Tibial artery (tissue), 4 donors: ENCODE results near the gene BSX.

Experiments
- DNase-seq, 2 donors: peaks; one replicate each; pipeline ENCODE4 v3.0.0-alpha.2; 2019
- H3K27ac ChIP-seq, 2 donors: fragments of 200-600 bp; sonication (generic) in 1 of 2; 1 replicate in 1 of 2; 2 replicates in 1 of 2; pipeline ENCODE4 v1.5.1; 2018 to 2019; ENCODE audit warnings: mild to moderate bottlenecking in 1 of 2
- H3K27me3 ChIP-seq, 2 donors: fragments of 200-600 bp; sonication (generic) in 1 of 2; one replicate each; pipeline versions ENCODE4 v1.5.1 to v1.6.0; 2016 to 2019
- H3K36me3 ChIP-seq, 3 donors: fragments of 200-600 bp; sonication (generic) in 2 of 3; one replicate each; pipeline ENCODE4 v1.5.1; 2016 to 2019; ENCODE audit warnings: mild to moderate bottlenecking in 2 of 3
- H3K4me1 ChIP-seq, 4 donors: fragments of 200-600 bp; sonication (generic) in 2 of 4; 1 replicate in 3 of 4; 2 replicates in 1 of 4; pipeline ENCODE4 v1.5.1; 2016 to 2019
- H3K4me3 ChIP-seq, 2 donors: fragments of 200-600 bp; sonication (generic) in 1 of 2; 1 replicate in 1 of 2; 2 replicates in 1 of 2; pipeline ENCODE4 v1.5.1; 2018 to 2019; ENCODE audit warnings: mild to moderate bottlenecking in 2 of 2
- H3K9me3 ChIP-seq, 3 donors: fragments of 200-600 bp; sonication (generic) in 1 of 3; one replicate each; pipeline ENCODE4 v1.5.1; 2016 to 2019
- intact Hi-C: fragments of 100-400 bp; cut with DNase I; formaldehyde crosslinking; loops from one replicate; pipeline ENCODE4 v1.15.0; 2023; ENCODE audit warnings: low total_unique reads
- TF ChIP-seq, protein P1 (sequence below), 2 experiments: fragments of 200-600 bp in 1 of 2; fragments of 450-650 bp in 1 of 2; IDR thresholded peaks; one replicate each; pipeline ENCODE4 v1.5.1; 2017 to 2019; ENCODE audit warnings: antibody characterized with exemption in 2 of 2, mild to moderate bottlenecking in 1 of 2, moderate library complexity in 1 of 2

Gene BSX

DNA sequence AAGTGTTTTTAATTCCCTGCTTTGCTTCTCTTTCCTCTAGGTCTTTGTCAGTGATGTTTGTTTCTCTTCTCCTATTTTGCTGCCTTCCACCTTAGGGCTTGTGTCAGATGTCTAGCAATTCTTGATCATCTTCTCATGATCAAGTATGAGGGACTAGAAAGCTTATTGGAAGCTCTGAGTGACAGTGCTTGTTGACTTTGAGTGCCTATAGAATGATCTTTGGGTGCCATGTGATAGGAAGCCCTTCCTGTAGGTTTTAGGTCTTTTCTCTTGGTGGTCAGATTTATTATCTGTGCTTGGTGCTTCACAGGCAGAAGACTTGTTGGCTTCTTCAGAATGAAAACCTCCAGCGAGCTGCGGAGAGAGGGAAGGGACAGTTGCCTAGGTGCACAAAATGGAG is 43.1 kb downstream of the BSX start:
- Histone ChIP-seq H3K4me3 (no peak overlapping the region), H3K4me1 (no peaks in the 10 kb centered on the region), H3K9me3 (no peaks in the 10 kb centered on the region), H3K27ac (no peak overlapping the region), H3K27me3 (no peaks in the 10 kb centered on the region), H3K36me3 (peaks cover 3 to 5% (median 4%) of the 10 kb centered on the region in 3 donors)
- DNase-seq = no peak
- intact Hi-C loops = no loop called here
- TF ChIP-seq, protein P1, sequence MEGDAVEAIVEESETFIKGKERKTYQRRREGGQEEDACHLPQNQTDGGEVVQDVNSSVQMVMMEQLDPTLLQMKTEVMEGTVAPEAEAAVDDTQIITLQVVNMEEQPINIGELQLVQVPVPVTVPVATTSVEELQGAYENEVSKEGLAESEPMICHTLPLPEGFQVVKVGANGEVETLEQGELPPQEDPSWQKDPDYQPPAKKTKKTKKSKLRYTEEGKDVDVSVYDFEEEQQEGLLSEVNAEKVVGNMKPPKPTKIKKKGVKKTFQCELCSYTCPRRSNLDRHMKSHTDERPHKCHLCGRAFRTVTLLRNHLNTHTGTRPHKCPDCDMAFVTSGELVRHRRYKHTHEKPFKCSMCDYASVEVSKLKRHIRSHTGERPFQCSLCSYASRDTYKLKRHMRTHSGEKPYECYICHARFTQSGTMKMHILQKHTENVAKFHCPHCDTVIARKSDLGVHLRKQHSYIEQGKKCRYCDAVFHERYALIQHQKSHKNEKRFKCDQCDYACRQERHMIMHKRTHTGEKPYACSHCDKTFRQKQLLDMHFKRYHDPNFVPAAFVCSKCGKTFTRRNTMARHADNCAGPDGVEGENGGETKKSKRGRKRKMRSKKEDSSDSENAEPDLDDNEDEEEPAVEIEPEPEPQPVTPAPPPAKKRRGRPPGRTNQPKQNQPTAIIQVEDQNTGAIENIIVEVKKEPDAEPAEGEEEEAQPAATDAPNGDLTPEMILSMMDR (IDR thresholded peaks at IDR 0.05) = no peak

DNA sequence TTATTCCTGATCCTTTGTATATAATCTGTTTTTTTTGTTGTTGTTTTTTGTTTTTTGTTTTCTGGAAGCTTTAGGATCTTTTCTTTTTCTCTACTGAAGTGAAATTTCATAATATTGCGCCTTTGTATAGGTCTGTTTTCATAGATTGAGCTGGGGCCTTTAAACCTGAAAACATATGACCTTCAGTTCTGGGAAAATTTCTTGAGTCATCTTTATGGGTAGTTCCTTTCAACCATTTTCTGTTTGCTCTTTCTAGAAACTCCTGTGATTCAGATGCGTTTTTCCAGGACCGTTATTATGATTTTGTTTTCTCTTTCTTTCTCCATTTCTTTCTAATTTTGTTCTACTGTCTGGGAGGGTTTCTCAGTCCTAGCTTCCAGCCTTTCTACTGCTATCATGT is 43.7 kb downstream of the BSX start:
- Histone ChIP-seq H3K4me1 (no peaks in the 10 kb centered on the region), H3K36me3 (peaks cover 3% of the 10 kb centered on the region in 3 donors), H3K9me3 (no peaks in the 10 kb centered on the region), H3K27me3 (no peaks in the 10 kb centered on the region), H3K27ac (no peak overlapping the region), H3K4me3 (no peak overlapping the region)
- TF ChIP-seq, protein P1 (IDR thresholded peaks at IDR 0.05) = no peak
- no peak for DNase-seq
- intact Hi-C loops = no loop called here

DNA sequence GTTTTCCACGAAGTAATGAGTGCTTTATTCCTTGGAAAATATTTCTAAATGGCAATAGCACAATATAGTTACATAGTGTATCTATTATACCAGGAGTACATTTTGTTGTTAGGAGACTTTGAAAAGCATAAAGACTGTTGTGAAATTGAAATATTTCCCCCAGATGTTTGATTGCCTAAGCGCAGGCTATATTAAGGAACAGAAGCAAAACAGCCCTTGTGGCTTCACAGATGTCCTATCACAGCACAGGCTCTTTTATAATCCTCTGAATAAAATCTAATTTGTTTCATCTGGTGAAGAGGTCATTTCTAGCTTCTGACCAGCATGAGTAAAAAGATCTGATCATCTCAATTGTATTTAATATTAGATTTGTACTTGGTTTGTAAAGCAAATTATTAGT is 48.2 kb downstream of the BSX start:
- no peak for DNase-seq
- Histone ChIP-seq H3K4me1 (no peaks in the 10 kb centered on the region), H3K9me3 (no peaks in the 10 kb centered on the region), H3K27me3 (no peaks in the 10 kb centered on the region), H3K36me3 (no peaks in the 10 kb centered on the region), H3K4me3 (no peak overlapping the region), H3K27ac (no peak overlapping the region)
- TF ChIP-seq, protein P1 (IDR thresholded peaks at IDR 0.05) = no peak
- intact Hi-C loops = no loop called here

DNA sequence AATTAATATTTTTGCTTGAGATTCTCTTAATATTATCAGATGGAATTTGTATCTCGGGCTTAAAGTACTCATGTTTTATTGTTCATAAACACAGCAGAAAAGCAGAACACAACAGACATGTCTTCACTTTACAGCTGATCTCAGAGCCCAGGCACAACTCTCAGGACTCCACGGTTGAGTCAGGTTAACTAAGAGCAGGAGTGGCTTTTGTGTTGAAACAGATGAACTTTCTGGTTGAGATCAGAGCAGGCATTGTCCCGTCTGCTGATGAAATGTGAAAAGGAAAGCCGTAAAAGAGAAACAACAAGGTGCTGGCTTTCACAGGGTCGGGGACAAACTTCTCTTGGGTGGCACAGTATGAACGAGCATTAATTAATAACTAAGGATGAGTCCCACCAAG is 50.1 kb downstream of the BSX start:
- no peaks in the 10 kb centered on the region for H3K9me3 ChIP-seq
- no peaks in the 10 kb centered on the region for H3K27me3 ChIP-seq
- no peak overlapping the region for H3K4me3 ChIP-seq
- H3K27ac ChIP-seq = no peak overlapping the region
- no peak for DNase-seq
- H3K36me3 ChIP-seq = peaks cover 0 to 7% (median 0%) of the 10 kb centered on the region in 3 donors
- intact Hi-C loops = no loop called here
- TF ChIP-seq, protein P1 (IDR thresholded peaks at IDR 0.05) = no peak
- H3K4me1 ChIP-seq = no peaks in the 10 kb centered on the region
